Right ventricle myocardium superior (tissue), 1 donor: Measurements from ENCODE around the gene TCF20. TPM values are rescaled to one million over a fixed set of nuclear protein-coding genes. Genes with fewer than 3 reads are reported as not detected.

Experiments used
- ATAC-seq: fragments of 200-7000 bp; cut with Tn5 transposase; one replicate; pipeline ENCODE4 v1.9.1; 2020; ENCODE audit warnings: mild to moderate bottlenecking; ENCODE audit not compliant: poor library complexity
- DNase-seq: peaks from one replicate; pipeline ENCODE4 v3.0.0-alpha.2; 2020
- intact Hi-C: fragments of 100-400 bp; cut with DNase I; formaldehyde crosslinking; loops from one replicate; pipeline ENCODE4 v1.11.2; 2022
- total RNA-seq: library from RNA; stranded (reverse); fragmentation: NEBNext Ultra II Directional; extraction: Animal tissue kit (Norgen Biotek cat#: 25700); gene quantifications from one replicate; pipeline ENCODE4 v1.2.1, GENCODE V29; 2021
- donor health status: DM: no; HTN: yes; CAD: no; lungs with severe emphysema.

Gene TCF20
- total RNA-seq, 1 donor from 2014 or later = 16.3 TPM

GRCh38 chr22:42284643-42285181 lies 14.3 kb upstream of the TCF20 start:
- ATAC-seq (no peak), DNase-seq (peak; percentile 32)
- intact Hi-C loops = no loop called here

GRCh38 chr22:42284202-42284591 lies 13.7 kb upstream of the TCF20 start:
- ATAC-seq = no peak
- DNase-seq = no peak
- intact Hi-C loops = no loop called here

- ATAC-seq (peak; percentile 41), DNase-seq (no peak)
- intact Hi-C loops = no loop called here
These were observed 13.1 kb upstream of the TCF20 start for GRCh38 chr22:42283278-42284201.

GRCh38 chr22:42282943-42283277 lies 12.5 kb upstream of the TCF20 start:
- ATAC-seq (no peak), DNase-seq (no peak)
- intact Hi-C loops = no loop called here

GRCh38 chr22:42282252-42282942 lies 11.9 kb upstream of the TCF20 start:
- DNase-seq = no peak
- intact Hi-C loops = no loop called here
- ATAC-seq = peak; percentile 38

GRCh38 chr22:42281706-42282251 lies 11.3 kb upstream of the TCF20 start:
- no peak for ATAC-seq
- intact Hi-C loops = no loop called here
- no peak for DNase-seq

GRCh38 chr22:42281284-42281683 lies 10.8 kb upstream of the TCF20 start:
- DNase-seq (no peak), ATAC-seq (no peak)
- intact Hi-C loops = no loop called here

GRCh38 chr22:42280836-42281235 lies 10.4 kb upstream of the TCF20 start:
- no peak for ATAC-seq
- no peak for DNase-seq
- intact Hi-C loops = no loop called here

GRCh38 chr22:42280140-42280539 lies 9.7 kb upstream of the TCF20 start:
- intact Hi-C loops = no loop called here
- ATAC-seq = no peak
- no peak for DNase-seq

- intact Hi-C loops = no loop called here
- DNase-seq = no peak
- no peak for ATAC-seq
These were observed 9.1 kb upstream of the TCF20 start for GRCh38 chr22:42279425-42280020.

GRCh38 chr22:42277988-42278776 lies 7.7 kb upstream of the TCF20 start:
- DNase-seq (no peak), ATAC-seq (peak; percentile 11)
- intact Hi-C loops = no loop called here

GRCh38 chr22:42277232-42277753 lies 6.8 kb upstream of the TCF20 start:
- intact Hi-C loops = no loop called here
- ATAC-seq = no peak
- DNase-seq = no peak

GRCh38 chr22:42275970-42276369 lies 5.5 kb upstream of the TCF20 start:
- intact Hi-C loops = no loop called here
- ATAC-seq (no peak), DNase-seq (no peak)

- ATAC-seq (no peak), DNase-seq (no peak)
- intact Hi-C loops = no loop called here
These were observed 4.7 kb upstream of the TCF20 start for GRCh38 chr22:42275176-42275575.

GRCh38 chr22:42273855-42274451 lies 3.5 kb upstream of the TCF20 start:
- intact Hi-C loops = no loop called here
- DNase-seq (no peak), ATAC-seq (no peak)

GRCh38 chr22:42272431-42272999 lies 2.1 kb upstream of the TCF20 start:
- DNase-seq (no peak), ATAC-seq (no peak)
- intact Hi-C loops = no loop called here

GRCh38 chr22:42271906-42272305 lies 1.5 kb upstream of the TCF20 start:
- no peak for ATAC-seq
- intact Hi-C loops = no loop called here
- DNase-seq = no peak
